GM03348 (cell line): ENCODE data around the gene HSFX3.
A peak's percentile ranks its signal among the peaks of the same experiment; 100 is the strongest.
"Not testable (repeated sequence)": the region's sequence is repeated elsewhere in the genome, so short reads cannot be mapped to it uniquely, and the experiment has no call there.

Experiments
- DNase-seq: peaks from one replicate; pipeline ENCODE4 v3.0.0; 2012; ENCODE audit warnings: low spot score

HSFX3 gene

DNA sequence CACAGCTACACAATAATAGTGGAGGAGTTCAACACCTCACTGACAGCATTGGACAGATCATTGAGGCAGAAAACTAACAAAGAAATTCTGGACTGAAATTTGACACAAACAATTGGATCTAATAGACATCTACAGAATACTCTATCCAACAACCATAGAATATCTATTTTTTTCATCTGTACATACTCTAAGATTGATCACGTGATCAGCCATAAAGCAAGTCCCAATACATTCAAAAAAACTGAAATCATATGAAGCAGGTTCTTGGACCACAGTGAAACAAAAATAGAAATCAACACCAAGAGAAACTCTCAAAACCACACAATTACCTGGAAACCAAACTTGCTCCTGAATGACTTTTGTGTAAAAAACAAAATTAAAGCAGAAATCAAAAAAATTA is 32.4 kb downstream of the HSFX3 start:
- no peak for DNase-seq

DNA sequence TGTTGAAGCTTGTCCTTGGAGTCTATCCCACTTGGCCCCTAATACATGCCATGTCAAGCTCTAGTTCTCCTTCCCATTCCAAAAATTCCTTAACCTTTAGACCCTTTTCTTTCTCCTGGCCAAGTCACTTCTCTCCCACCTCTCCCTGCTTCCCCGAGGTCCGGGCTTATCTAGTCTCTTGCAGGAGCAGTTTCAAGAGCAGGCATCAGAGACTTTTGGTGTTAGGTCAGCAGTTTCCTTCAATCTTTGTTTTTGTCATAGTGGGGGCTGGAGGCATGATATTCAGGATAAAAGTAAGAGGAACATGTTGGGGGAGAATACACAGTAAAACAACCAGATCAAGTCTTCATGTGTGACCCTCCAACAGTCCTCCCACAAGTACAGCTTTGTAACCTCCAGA is 33.1 kb downstream of the HSFX3 start:
- DNase-seq: no peak

DNA sequence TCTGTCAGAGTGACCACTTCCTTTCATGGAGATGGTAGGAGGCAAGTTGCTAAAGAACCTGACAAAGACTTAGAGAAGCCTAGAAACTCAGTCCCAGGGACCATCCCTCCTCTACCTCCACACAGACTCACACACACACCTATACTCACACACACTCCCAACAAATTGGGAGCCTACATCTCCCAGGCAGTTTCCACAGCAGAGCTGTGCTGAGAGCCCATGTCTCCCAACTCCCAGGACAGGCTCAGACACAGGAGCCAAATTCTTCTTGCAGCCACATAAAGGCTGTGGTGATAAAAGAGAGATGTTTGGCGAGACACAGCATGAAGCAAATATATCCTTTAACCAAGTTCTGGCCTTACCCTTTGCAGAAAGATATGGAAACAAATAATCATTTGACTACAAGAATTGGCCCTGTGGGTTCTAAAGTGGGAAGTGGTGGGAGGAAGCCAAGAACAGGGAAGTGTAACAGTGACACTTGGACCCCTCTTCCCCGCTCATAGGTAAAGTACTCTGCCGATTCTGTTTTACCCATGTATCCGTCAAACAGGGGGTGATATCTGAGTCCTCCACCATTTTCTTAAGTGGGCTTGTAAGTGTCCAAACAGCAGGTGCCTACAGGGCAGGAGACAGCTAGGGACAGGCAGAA is 33.6 kb downstream of the HSFX3 start:
- DNase-seq: no peak

DNA sequence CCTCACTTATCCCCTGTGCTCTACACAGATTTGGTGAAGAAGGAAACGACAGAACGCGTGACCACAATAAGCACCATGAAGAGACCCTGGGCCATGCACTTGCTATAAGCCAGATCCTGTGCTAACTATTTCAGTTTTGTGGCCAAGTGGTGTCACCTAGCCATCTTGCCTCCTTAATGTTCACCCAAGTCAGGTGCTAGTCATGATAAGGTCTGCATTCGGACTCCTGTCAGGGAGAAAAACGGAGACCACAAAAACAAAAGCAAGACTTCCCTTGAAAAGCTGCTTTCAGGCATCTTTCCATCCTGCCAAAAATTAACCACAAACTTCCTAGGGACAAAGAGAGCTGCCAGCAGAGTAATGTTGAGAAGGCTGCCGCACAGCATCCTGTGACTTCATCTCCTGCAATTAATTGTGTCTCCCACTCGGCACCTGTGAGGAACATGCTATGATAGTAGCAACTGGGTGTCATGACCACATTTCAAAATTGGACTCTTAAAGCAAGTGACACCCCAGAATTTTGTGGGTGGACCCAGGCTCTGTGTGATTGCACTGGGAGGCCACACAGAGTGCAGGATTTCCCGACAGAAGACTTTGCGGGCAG is 35.8 kb downstream of the HSFX3 start:
- DNase-seq: no peak

DNA sequence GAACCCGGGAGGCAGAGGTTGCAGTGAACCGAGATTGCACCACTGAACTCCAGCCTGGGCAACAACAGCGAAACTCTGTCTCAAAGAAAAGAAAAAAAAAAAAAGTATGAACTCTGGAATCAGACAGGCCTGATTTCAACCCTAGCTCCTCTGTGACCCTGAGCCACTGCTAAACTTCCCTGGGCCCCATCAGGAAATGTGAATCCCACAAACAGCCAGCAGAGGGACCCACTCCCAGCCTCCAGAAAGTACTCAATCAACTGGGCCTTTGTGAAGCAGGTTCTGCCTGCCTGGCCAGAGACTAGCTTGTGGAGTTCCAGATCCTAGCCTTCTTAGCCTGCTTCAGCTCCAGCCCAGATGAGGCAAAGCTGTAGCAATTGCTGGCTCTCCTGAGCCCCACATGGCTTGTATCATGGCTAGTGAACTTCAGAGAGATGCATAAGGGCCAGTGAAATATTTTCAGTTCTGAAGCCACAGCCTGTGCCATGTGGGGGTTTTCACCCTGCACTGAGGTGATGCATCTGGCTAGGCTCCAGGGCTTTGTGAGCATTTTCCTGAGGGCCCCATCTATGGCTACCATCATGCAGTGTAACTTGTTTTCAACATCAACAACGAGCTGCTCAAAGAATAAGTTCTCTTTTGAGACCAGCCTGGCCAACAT is 37.4 kb downstream of the HSFX3 start:
- DNase-seq: peak; percentile 51

DNA sequence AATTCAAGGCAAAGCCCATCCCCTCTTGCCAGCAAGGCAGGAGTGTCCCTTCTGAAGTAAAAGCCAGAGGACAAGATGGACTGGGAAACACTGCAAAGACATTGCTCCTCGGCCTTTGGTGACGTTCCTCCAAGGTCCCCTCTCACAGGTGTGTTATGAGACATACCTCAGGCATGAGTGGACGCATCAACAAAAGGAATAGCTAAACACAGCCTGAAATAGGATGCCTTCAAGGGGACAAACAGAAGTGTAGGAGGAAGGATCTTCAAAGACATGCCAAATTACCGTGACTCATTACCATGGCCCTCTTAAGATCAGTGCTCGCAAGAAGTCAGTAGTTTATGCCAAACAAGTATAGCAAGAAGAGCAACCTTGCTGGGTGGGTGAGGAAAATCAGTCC is 38.6 kb downstream of the HSFX3 start:
- DNase-seq: no peak

DNA sequence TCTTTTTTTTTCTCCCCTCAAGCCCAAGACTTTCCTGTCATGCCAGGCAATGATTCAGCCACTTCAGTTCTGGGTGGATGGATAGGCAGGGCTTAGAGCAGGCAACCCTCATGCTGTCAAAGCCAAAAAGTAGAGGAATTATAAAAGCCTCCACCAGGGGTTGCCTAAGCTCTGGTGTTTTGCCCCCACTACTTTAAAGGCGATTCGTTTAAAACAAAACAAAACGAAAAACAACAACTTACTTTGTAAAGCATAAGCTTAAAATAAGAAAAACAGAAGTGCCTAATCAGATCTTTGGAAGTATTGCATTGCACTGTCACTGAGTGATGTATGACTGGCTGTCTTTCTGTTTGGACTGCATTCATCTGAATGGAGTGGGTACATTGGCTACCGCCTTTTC is 39.3 kb downstream of the HSFX3 start:
- DNase-seq: peak; percentile 15

DNA sequence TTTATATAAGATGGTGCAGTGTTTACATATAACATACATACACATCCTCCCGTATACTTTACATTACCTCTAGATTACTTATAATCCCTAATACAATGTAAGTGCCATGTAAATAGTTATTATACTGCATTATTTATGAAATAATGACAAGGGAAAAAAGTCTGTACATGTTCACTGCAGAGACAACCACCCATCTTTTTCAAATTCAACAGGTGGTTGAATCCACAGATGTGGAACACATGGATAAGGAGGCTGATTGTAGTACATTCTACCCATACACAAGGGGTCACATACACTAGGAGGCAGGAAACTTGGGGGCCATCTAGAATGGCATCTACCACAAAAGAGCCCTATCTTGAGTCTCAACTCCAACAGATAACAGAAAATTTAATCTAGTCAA is 41.3 kb downstream of the HSFX3 start:
- DNase-seq: no peak

DNA sequence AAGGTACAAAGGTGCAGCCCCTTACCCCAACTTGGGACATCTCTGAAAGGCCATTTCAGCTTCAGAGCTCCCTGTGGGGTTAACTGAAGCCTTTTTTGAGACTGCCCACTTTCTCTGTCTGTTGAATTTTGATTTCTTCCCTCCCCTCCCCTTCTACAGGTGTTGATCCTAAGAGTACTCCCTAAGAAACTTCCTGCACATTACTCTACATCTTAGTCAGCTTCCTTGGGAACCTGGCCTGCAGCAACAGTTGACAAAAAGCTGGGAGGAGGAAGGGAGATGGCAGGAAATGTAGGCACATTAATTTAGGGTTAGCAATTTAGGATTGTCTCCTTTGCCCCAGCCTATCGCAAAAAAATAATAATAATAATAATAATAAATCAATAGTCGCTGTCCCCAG is 43.4 kb downstream of the HSFX3 start:
- DNase-seq: no peak

DNA sequence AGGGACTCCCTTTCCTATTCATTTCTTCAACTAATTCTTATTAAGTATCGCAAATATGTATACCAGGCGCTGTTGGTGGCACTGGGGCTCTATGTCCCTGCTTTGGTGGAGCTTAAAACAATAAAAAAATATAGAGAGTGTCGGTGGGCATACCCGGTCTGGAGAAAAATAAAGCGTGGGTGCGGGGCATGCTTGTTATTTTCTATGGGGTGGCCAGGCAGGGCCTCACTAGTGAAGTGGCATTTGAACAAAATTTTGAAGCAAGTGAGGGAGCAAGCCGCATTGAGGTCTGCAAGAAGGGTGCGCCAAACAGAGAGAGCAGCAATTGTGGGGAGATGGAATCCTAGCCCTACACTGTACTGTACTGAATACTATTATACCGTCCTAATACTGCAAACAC is 44.1 kb downstream of the HSFX3 start:
- DNase-seq: no peak

DNA sequence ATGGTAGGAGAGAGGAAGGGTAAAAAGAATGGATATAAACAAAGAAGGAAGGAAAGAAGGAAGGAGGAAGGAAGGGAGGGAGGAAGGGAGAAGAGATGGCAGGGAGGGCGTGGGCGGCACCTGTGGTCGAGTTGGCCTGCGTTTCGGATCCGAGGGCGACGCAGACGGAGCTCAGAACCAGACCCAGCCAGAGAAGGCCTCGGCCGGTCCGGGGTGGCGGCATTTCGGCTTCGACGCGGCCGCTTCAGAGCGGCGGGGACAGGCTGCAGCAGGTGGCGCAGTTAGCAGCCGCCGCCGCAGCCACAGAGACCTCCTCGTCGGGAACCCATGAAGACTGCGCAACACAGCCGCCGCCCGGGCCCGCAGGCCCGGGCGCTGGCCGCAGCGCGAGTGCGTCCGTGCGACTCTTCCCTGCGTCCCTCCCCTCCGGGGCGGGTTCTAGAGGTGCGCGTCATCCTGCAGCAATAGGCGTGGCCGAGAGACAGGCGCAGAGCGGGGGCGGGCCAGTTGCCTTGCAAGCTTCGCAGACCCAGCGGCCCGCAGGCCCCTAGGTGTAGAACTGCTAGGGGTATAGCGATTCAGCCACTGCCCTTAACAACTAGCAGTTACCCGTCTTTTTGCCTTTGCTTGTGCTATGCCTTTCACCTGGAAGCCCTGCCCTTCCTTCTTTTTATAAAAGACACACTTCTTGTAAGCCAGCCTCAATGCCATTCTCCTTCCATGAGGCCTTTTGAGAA is 44.6 kb downstream of the HSFX3 start, which contains the start of gene IDS:
Gene IDS (minus strand): TSS at position 392 of the 737 bp plus-strand sequence. CDS start 169 bp downstream, at position 223.
- peak; percentile 90 for DNase-seq

DNA sequence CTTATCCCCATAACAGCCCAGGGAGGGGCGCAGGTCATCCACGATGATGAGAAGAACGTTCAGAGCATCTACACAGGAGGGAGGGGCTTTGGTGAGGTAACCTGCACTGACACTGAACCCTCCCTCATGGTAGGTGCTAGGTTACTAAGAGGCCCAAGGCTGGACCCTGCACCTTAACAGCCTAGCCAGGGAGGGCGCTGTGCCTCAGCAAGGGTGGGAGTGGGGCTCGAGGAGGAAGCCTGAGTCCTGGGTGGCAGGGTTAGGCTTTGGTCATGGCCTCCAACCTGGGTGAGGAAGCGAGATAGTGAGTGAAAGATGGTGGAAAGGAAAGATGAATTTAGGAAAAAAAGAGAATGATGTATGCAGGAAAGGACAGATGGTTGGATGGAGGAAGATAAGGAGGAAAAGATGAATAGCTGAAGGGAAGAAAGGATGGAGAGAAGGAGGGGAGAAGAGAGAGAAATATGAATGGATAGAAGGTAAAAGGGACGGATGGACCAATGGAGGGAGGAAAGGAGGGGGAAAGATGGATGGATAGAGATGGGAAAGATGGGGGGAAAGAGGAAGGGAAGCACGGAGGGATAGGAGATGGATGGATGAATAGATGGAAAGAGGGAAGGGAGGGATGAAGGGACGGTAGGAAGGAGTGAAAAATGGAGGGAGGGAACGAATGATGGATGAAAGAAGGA is 45.4 kb downstream of the HSFX3 start:
- peak; percentile 13 for DNase-seq

DNA sequence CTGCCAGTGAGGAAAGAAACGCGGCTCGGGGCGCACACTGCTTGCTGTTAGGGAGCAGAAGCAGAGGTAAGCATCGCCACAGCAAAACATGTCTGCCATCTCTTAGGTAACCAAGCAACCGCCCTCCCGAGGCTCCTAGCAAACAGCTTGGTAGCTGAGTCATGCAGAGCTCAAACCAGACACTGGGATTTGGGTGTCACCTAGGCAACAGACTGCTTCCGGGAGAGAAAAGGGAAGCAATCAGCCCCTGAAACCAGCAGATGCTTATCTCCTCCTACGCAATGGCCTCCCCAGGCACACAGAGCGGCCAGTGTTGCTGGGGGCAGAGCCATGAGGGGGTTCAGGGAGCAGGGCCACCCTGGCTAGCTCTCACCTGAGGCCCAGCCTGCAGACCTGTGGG is 46.3 kb downstream of the HSFX3 start:
- DNase-seq: not testable (repeated sequence)

DNA sequence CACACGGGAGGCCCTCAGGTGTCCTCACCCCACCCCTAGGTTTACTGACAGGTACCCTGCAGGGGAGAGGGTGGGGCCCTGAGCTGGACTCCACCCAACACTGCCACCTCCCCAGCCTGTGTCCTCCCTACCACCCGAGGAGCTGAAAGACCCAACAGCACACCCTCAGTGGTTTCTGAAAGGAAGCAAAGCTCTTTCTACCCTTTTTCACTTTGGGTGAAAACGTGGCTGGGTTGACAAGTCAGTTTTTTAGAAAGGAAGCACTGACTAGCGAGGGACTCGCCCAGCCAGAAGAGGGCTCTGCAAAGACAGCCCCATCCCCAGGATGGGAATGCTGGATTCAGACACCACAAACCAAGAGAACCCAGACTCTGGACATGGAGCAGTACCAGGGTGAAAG is 46.8 kb downstream of the HSFX3 start:
- not testable (repeated sequence) for DNase-seq

DNA sequence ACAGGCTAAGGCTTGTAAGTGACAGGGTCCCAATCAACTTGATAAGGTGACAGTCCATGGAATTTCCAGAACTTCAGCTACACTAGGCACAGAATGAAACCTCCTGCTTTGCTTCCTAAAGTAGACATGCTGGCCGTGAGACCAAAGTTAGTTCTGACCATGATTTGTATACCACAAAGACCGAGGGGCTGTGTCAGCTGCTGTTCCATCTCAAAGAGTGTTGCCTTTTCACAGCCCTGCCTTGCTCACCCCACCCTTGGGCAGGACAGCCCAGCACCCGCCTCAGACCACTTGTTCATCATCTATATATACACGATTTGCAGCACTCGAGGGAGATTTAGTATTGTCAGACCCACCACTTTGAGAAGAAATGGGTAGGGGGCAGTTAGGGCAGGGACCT is 50.0 kb downstream of the HSFX3 start:
- DNase-seq: no peak

DNA sequence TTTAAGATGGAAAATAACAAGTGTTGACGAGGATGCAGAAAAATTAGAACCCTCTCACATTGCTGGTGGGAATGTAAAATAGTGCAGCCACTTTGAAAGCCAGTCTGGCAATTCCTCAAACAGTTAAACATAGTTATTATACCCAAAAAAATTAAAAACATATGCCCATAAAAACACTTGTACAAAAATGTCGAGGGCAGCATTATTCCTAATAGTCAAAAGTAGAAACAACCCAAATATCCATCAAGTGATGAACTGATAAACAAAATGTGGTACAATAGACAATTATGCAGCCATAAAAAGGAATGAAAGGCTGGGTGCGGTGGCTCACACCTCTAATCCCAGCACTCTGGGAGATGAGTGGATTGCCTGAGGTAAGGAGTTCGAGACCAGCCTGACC is 51.0 kb downstream of the HSFX3 start:
- DNase-seq: no peak
